Heart left ventricle (tissue), 16 donors: Measurements from ENCODE around the gene SFT2D2. TPM values are rescaled to one million over a fixed set of nuclear protein-coding genes. Genes with fewer than 3 reads are reported as not detected.

Experiments
- ATAC-seq, 4 donors: fragments of 200-7000 bp; cut with Tn5 transposase; one replicate each; pipeline ENCODE4 v1.9.1; 2020 to 2022; ENCODE audit warnings: moderate library complexity in 4 of 4, mild to moderate bottlenecking in 3 of 4, moderate number of reproducible peaks in 1 of 4
- DNase-seq, 5 donors: peaks; one replicate each; pipeline ENCODE4 v3.0.0-alpha.2; 2020
- H3K27ac ChIP-seq, 12 donors: fragments of 200-600 bp; sonication (generic) in 4 of 12; one replicate each; pipeline versions ENCODE4 v1.5.0 to v1.8.0; 2016 to 2022; ENCODE audit warnings: mild to moderate bottlenecking in 2 of 12
- H3K27me3 ChIP-seq, 9 donors: fragments of 200-600 bp; sonication (generic) in 2 of 9; one replicate each; pipeline versions ENCODE4 v1.5.1 to v1.8.0; 2016 to 2022; ENCODE audit warnings: mild to moderate bottlenecking in 3 of 9
- H3K36me3 ChIP-seq, 9 donors: fragments of 200-600 bp; sonication (generic) in 2 of 9; one replicate each; pipeline versions ENCODE4 v1.5.0 to v1.8.0; 2018 to 2022; ENCODE audit warnings: mild to moderate bottlenecking in 2 of 9
- H3K4me1 ChIP-seq, 12 donors: fragments of 200-600 bp; sonication (generic) in 4 of 12; one replicate each; pipeline versions ENCODE4 v1.5.0 to v1.8.0; 2016 to 2022; ENCODE audit warnings: mild to moderate bottlenecking in 3 of 12
- H3K4me3 ChIP-seq, 12 donors: fragments of 200-600 bp; sonication (generic) in 4 of 12; one replicate each; pipeline versions ENCODE4 v1.5.0 to v1.8.0; 2017 to 2022; ENCODE audit warnings: mild to moderate bottlenecking in 9 of 12, moderate library complexity in 4 of 12
- H3K9me3 ChIP-seq, 12 donors: fragments of 200-600 bp; sonication (generic) in 4 of 12; one replicate each; pipeline versions ENCODE4 v1.5.0 to v1.8.0; 2016 to 2022; ENCODE audit warnings: mild to moderate bottlenecking in 1 of 12
- POLR2A ChIP-seq, 2 donors: fragments of 450-650 bp; IDR thresholded peaks; one replicate each; pipeline ENCODE4 v1.6.1; 2017; ENCODE audit warnings: antibody characterized with exemption in 2 of 2, mild to moderate bottlenecking in 2 of 2, moderate library complexity in 2 of 2
- WGBS, 4 donors: extraction: QIAGEN DNeasy Blood & Tissue Kit in 2 of 4; methylation state at CpG; one replicate each; pipeline versions ENCODE4 v1.1.5 to v1.1.7; 2013 to 2018; 5-methylcytosine and 5-hydroxymethylcytosine counted together
- intact Hi-C, 10 donors: fragments of 100-400 bp; cut with DNase I; formaldehyde crosslinking; loops; one replicate each; pipeline versions ENCODE4 v1.11.1 to v1.14.2; 2022
- polyA plus RNA-seq, 2 donors: library from polyadenylated mRNA; stranded (reverse); fragments of 200-250 nt; gene quantifications; one replicate each; pipeline ENCODE4 v1.2.3, GENCODE V29; 2013
- total RNA-seq, 9 donors: library from RNA; depleted of rRNA in 2 of 9; stranded (reverse); fragments of >200 nt in 2 of 9; fragmentation: NEBNext Ultra II Directional in 3 of 9; extraction: Animal tissue kit (Norgen Biotek cat#: 25700) in 3 of 9; gene quantifications; one replicate each; pipeline versions ENCODE4 v1.1.0 to v1.2.4, GENCODE V29; 2016 to 2023
- TF ChIP-seq, protein P1 (sequence below), 12 donors: fragments of 200-600 bp; sonication (generic) in 4 of 12; IDR thresholded peaks; one replicate each; pipeline versions ENCODE4 v1.5.0 to v1.8.0; 2018 to 2022; ENCODE audit warnings: antibody characterized with exemption in 12 of 12, mild to moderate bottlenecking in 5 of 12
- donor health status: ischemic (EF 13 %, LVEDD 7.1; RV severe dilation, severe dysfunction).
- donor health status: healthy with polysubstance abuse.
- donor health status: DM: no; HTN: yes; CAD: no.
- donor health status: DM: no; HTN: no; CAD: no.
- donor health status: ischemic (EF 25% LVEDD 6.9; RV normal size, moderate dysfunction).
- donor health status: ischemic (EF 25% LVEDD 5.7; RV mildly dilated, moderate dysfunction).
- donor health status: healthy.
- donor health status: DM: yes; HTN: yes; CAD: no.
- donor health status: ischemic (EF 35%, LVEDD 5.7; RV mildly dilated, moderate dysfunction).
- donor health status: nonischemic (EF 11% LVEDD 7.7; RV severe dilation, severe dysfunction).
- donor health status: DM: yes; HTN: yes; CAD: no.
- donor health status: PGD.
- donor health status: ischemic (EF 29% LVEDD 5.4; RV normal size, mild dysfunction).
- donor health status: nonischemic (EF 23%, LVEDD 6.1; RV moderate dilation, normal function).

Gene SFT2D2
- total and polyA plus RNA-seq, 11 donors = 2.7 to 48.7 (median 14.7) TPM

- no peaks in the 10 kb centered on the region for H3K36me3 ChIP-seq
- ATAC-seq (no peak), DNase-seq (no peak)
- WGBS, 4 donors = 86 to 91% (median 88%) methylated on average over 3 of the region's 3 CpGs
- no peak for TF ChIP-seq POLR2A (IDR thresholded peaks at IDR 0.05)
- TF ChIP-seq, protein P1, sequence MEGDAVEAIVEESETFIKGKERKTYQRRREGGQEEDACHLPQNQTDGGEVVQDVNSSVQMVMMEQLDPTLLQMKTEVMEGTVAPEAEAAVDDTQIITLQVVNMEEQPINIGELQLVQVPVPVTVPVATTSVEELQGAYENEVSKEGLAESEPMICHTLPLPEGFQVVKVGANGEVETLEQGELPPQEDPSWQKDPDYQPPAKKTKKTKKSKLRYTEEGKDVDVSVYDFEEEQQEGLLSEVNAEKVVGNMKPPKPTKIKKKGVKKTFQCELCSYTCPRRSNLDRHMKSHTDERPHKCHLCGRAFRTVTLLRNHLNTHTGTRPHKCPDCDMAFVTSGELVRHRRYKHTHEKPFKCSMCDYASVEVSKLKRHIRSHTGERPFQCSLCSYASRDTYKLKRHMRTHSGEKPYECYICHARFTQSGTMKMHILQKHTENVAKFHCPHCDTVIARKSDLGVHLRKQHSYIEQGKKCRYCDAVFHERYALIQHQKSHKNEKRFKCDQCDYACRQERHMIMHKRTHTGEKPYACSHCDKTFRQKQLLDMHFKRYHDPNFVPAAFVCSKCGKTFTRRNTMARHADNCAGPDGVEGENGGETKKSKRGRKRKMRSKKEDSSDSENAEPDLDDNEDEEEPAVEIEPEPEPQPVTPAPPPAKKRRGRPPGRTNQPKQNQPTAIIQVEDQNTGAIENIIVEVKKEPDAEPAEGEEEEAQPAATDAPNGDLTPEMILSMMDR (IDR thresholded peaks at IDR 0.05) = no peak
- no peaks in the 10 kb centered on the region for H3K27me3 ChIP-seq
- peaks cover 0 to 6% (median 0%) of the 10 kb centered on the region in 12 donors for H3K4me1 ChIP-seq
- H3K9me3 ChIP-seq = no peaks in the 10 kb centered on the region
- H3K27ac ChIP-seq = no peak overlapping the region
- intact Hi-C loops = no loop called here
- no peak overlapping the region for H3K4me3 ChIP-seq
Measured at GRCh38 chr1:168288311-168289052, 62.7 kb downstream of the SFT2D2 start.

GRCh38 chr1:168291222-168291837 lies 65.5 kb downstream of the SFT2D2 start:
- DNase-seq (no peak), ATAC-seq (no peak)
- peaks cover 0 to 6% (median 0%) of the 10 kb centered on the region in 12 donors for H3K4me1 ChIP-seq
- no peaks in the 10 kb centered on the region for H3K36me3 ChIP-seq
- TF ChIP-seq, protein P1 (IDR thresholded peaks at IDR 0.05) = no peak
- TF ChIP-seq POLR2A (IDR thresholded peaks at IDR 0.05) = no peak
- WGBS, 4 donors = 90 to 94% (median 92%) methylated on average over 13 to 15 of the region's 15 CpGs
- H3K27me3 ChIP-seq = no peaks in the 10 kb centered on the region
- no peak overlapping the region for H3K4me3 ChIP-seq
- intact Hi-C loops = no loop called here
- H3K9me3 ChIP-seq = no peaks in the 10 kb centered on the region
- H3K27ac ChIP-seq = no peak overlapping the region

GRCh38 chr1:168293356-168293755 lies 67.6 kb downstream of the SFT2D2 start:
- WGBS, 4 donors = 80 to 100% (median 96%) methylated on average over 1 of the region's 1 CpG
- H3K4me1 ChIP-seq = no peaks in the 10 kb centered on the region
- H3K9me3 ChIP-seq = no peaks in the 10 kb centered on the region
- no peak overlapping the region for H3K4me3 ChIP-seq
- ATAC-seq (no peak), DNase-seq (no peak)
- intact Hi-C loops = no loop called here
- no peaks in the 10 kb centered on the region for H3K36me3 ChIP-seq
- no peak overlapping the region for H3K27ac ChIP-seq
- no peak for TF ChIP-seq POLR2A (IDR thresholded peaks at IDR 0.05)
- TF ChIP-seq, protein P1 (IDR thresholded peaks at IDR 0.05) = no peak
- H3K27me3 ChIP-seq = no peaks in the 10 kb centered on the region

DNA sequence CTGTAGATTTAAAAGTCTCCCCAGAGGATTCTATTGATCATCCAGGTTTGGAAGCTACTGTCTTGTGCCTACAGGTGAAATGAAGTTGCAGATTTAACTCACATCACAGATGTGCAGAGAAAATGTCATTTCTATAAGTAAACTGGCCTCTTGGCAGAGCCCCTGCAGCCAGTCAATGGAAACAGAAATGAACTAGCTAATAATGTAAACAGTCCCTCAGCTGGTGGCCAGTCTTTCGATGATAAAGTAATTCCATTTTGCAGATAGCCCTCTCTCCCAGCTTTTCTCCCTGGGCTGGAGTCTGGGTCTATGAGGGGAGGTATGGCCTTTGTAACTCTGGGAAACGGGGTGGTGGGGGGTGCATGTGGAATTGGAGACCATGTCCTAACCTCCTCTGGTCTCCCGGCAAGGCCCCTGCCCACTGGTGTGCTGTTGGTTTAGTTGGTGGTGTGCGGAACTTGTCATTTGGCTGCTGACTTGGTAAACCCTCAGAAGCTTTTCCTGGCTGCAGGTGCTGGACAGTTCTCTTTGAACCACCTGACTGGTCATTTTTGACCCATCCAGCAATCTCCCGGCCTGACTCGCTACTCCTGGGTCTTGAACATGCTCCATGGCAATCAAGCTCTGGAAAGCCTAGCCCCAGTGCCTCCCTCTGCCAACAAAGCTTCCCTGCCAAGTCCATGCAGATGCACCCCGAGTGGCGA lies 69.8 kb downstream of the SFT2D2 start:
- ATAC-seq (no peak), DNase-seq (no peak)
- intact Hi-C loops = no loop called here
- TF ChIP-seq POLR2A (IDR thresholded peaks at IDR 0.05) = no peak
- TF ChIP-seq, protein P1 (IDR thresholded peaks at IDR 0.05) = no peak
- Histone ChIP-seq H3K36me3 (no peaks in the 10 kb centered on the region), H3K9me3 (no peaks in the 10 kb centered on the region), H3K4me1 (peaks cover 0 to 5% (median 0%) of the 10 kb centered on the region in 12 donors), H3K4me3 (no peak overlapping the region), H3K27ac (no peak overlapping the region), H3K27me3 (no peaks in the 10 kb centered on the region)
- WGBS, 4 donors = 83 to 97% (median 89%) methylated on average over 6 to 8 of the region's 8 CpGs
